Measurements from ENCODE around the gene USP27X.

Gene USP27X

GRCh38 chrX:49892542-49892941 is 13.3 kb downstream of the USP27X start:
- no peak for DNase-seq

GRCh38 chrX:49896951-49897350 is 17.7 kb downstream of the USP27X start:
- no peak for DNase-seq

DNA sequence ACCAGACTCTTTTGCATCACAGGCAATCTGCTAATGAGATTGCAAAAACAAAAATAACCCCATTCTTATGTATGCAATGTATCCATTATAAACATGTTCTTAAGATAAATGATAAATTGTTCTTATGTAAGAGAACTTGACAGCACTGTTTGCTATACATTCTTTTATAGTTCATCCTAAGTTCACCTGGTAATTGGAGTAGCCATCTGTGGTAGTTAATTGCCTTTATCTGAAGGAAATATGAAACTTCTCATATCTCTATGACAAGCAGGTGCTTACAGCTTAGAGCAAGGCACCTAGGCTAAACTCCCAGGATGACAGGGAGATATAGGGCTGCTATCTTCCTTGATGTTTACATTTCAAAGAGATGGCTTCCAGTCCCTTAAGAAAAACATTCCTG is 21.8 kb downstream of the USP27X start:
- no peak for DNase-seq

GRCh38 chrX:49910344-49910743 is 31.1 kb downstream of the USP27X start:
- no peak for DNase-seq

GRCh38 chrX:49912086-49912485 is 32.8 kb downstream of the USP27X start:
- DNase-seq, result no peak

DNA sequence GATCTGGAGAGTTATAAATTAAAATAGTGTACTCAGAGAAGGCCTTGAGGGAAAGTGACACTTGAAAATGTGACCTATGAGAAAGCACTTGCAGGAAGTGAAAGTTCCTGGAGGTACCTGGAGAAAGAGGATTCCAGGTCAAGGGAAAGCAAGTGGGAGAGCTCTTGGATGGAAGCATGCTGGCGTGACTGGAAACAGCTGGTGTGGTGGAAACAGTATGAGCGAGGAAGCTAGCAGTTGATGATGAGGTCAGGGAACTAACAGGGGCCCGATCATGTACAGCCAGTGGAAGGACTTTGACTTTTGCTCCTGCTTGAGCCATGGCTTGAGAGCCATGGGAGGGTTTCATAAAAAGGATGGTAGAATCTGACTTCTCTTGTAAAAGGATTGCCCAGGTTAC is 33.6 kb downstream of the USP27X start:
- DNase-seq, result no peak

GRCh38 chrX:49915361-49916222 is 36.3 kb downstream of the USP27X start:
- peak; percentile 9 for DNase-seq

DNA sequence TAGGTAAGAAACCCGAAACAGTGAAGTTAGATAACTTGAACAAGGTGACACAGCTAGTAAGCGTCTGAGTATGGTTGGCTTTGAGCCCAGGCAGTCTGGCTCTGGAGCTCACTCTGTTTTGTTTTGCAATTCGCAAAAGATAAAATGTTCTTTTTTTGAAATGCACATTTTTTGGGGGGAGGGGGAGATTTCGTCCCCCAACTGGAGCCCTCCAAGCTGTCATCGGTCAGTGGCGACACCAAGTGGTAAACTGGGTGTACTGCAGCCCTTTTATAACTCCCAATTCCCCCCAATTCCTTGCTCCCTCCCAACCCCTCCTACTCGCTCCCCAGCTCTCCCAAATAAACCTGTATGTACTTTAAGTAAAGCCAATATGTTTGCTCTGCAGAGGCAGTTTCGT is 40.3 kb downstream of the USP27X start:
- no peak for DNase-seq

GRCh38 chrX:49921109-49921508 is 41.8 kb downstream of the USP27X start:
- no peak for DNase-seq

GRCh38 chrX:49922291-49923241 is 43.3 kb downstream of the USP27X start, which contains the start of gene CLCN5:
TSS of gene CLCN5 (plus strand) at chrX:49922596. CDS start at chrX:49925299, 2,703 bp downstream.
- peak; percentile 77 for DNase-seq

DNA sequence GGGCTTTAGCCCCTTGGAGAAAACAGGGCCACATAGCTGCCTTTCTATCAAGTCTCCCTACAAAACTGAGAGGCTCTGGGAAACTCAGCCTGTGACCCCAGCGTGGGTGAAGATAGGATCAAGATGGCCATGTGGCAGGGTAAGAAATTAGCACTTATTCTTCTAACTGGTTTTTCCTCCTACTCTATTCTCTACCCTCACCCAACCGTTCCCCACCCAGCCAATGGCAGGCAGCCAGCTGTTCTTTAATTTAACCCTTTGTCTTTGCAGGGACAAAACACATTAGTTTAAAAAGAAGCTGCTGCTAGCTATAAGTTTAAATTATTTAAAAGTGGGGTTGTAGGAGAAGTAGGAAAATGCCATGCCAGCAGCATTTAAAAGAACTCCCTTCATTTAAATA is 45.9 kb downstream of the USP27X start:
- DNase-seq, result no peak

GRCh38 chrX:49930039-49930438 is 50.8 kb downstream of the USP27X start:
- DNase-seq, result no peak
